ENCODE data around the gene CCDC59. TPM values are rescaled to one million over a fixed set of nuclear protein-coding genes. Genes with fewer than 3 reads are reported as not detected.

CCDC59 gene
- total and polyA plus RNA-seq, 10 of the 15 experiments (the other 5 are each of a cell fraction or from before 2014, with no cell fraction given), result 30.4 to 128 (median 84.0) TPM

DNA sequence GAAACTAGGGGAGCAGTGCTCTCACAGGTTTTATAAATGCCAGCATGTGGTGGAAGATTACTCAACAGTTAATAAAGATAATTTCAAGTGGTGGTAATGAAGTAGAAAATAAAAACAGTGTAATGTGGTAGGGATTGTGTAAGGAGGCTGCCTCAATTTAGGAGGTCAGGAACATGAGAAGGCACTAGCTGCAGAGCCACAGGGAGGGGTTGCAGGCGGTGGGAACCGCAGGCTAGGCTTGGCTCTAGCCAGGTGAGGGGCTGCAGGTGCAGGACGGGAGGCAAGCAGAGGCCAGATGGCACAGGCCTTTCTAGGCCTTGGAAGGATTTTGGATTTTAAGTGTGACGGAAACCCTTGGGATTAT, 910 bp upstream of the CCDC59 start:
- peak overlapping the region; percentile 53 for H3K4me3 ChIP-seq
- DNase-seq (ENCODE audit: low read depth, low spot score) (no peak), FAIRE-seq (no peak), ATAC-seq (peak; percentile 38)
- H3K36me3 ChIP-seq (ENCODE audit: control insufficient read depth in 2 of 2, insufficient read depth in 2 of 2, low read length in 1 of 2), result peaks cover 0 to 8% of the 10 kb centered on the region in 2 experiments; a peak in 2 of 4 replicates
- in situ Hi-C loops (cut with MboI) (loop anchor here (25.0 kb wide), 1 partner anchor 1547 kb away; no protein-coding TSS in a partner anchor), intact Hi-C loops (cut with micrococcal nuclease; ENCODE audit: unreplicated experiment) (loop anchor here (10.0 kb wide), 1 partner anchor 404 kb away; no protein-coding TSS in a partner anchor)
- H3K4me2 ChIP-seq (ENCODE audit: control insufficient read depth, insufficient read depth), result peak overlapping the region; percentile 91
- 0% methylated on average over 4 of the region's 4 CpGs for WGBS (ENCODE audit: insufficient coverage, insufficient replicate concordance, low lambda C conversion rate, missing lambda C conversion rate)
- no peaks in the 10 kb centered on the region; the same call in 2 of the 3 replicates for H3K9me3 ChIP-seq (replicated peaks; ENCODE audit: control insufficient read depth, insufficient read depth, low read length)
- H3K9ac ChIP-seq (ENCODE audit: control insufficient read depth, insufficient read depth, low read length), result peak overlapping the region; percentile 65
- ChIA-PET CTCF (interaction anchor here (1.0 to 4.2 kb wide), 18 partner anchors 8 to 786 kb away, joined by 3 to 33 read pairs (median 4); partner anchors contain the start of gene TMTC2), SMC1A (ENCODE audit: uncharacterized antibody, unreplicated experiment) (interaction anchor here (0.6 to 2.7 kb wide), 6 partner anchors 9 to 756 kb away, joined by 3 to 12 read pairs (median 4); no protein-coding TSS in a partner anchor), POLR2A (interaction anchor here (1.6 kb wide), 1 partner anchor 399 kb away, joined by 6 read pairs; no protein-coding TSS in a partner anchor), RAD21 (ENCODE audit: unreplicated experiment) (interaction anchor here (0.8 to 1.5 kb wide), 7 partner anchors 30 to 748 kb away, joined by 3 to 5 read pairs (median 3); partner anchors contain the start of gene TMTC2)
- BruUV-seq (replicated peaks), result TSS peak; percentile 61
- no peak overlapping the region; the same call in 1 of the 2 replicates for H3K27ac ChIP-seq (ENCODE audit: control insufficient read depth, insufficient read depth)
- no peaks in the 10 kb centered on the region for H3K27me3 ChIP-seq (replicated peaks in 1 of 2; ENCODE audit: control insufficient read depth in 2 of 2, insufficient read depth in 2 of 2, low read length in 1 of 2)
- H3K4me1 ChIP-seq (ENCODE audit: control insufficient read depth, insufficient read depth, low read length), result no peaks in the 10 kb centered on the region
- no peak for TF ChIP-seq FOS (IDR thresholded peaks at IDR 0.05; ENCODE audit: borderline replicate concordance, extremely low read depth, insufficient read length)
- TF ChIP-seq, protein P1, sequence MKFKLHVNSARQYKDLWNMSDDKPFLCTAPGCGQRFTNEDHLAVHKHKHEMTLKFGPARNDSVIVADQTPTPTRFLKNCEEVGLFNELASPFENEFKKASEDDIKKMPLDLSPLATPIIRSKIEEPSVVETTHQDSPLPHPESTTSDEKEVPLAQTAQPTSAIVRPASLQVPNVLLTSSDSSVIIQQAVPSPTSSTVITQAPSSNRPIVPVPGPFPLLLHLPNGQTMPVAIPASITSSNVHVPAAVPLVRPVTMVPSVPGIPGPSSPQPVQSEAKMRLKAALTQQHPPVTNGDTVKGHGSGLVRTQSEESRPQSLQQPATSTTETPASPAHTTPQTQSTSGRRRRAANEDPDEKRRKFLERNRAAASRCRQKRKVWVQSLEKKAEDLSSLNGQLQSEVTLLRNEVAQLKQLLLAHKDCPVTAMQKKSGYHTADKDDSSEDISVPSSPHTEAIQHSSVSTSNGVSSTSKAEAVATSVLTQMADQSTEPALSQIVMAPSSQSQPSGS (IDR thresholded peaks at IDR 0.05; ENCODE audit: low read length), result no peak
- TF ChIP-seq ATF7 (IDR thresholded peaks at IDR 0.05; ENCODE audit: low read depth), result no peak
- TF ChIP-seq, protein P2, sequence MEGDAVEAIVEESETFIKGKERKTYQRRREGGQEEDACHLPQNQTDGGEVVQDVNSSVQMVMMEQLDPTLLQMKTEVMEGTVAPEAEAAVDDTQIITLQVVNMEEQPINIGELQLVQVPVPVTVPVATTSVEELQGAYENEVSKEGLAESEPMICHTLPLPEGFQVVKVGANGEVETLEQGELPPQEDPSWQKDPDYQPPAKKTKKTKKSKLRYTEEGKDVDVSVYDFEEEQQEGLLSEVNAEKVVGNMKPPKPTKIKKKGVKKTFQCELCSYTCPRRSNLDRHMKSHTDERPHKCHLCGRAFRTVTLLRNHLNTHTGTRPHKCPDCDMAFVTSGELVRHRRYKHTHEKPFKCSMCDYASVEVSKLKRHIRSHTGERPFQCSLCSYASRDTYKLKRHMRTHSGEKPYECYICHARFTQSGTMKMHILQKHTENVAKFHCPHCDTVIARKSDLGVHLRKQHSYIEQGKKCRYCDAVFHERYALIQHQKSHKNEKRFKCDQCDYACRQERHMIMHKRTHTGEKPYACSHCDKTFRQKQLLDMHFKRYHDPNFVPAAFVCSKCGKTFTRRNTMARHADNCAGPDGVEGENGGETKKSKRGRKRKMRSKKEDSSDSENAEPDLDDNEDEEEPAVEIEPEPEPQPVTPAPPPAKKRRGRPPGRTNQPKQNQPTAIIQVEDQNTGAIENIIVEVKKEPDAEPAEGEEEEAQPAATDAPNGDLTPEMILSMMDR (IDR thresholded peaks at IDR 0.05 in 2 of 3, conservative IDR thresholded peaks at IDR 0.05 in 1 of 3; ENCODE audit: control insufficient read depth in 2 of 3, extremely low read depth in 1 of 3, insufficient read depth in 1 of 3, low read depth in 3 of 3, low read length in 3 of 3), result 0 out of 6 replicates have a peak, but pooled peaks of 1 of the 3 experiments have one; percentile 1
- TF ChIP-seq PAX8 (IDR thresholded peaks at IDR 0.05), result no peak
- no peak for TF ChIP-seq IRF4 (IDR thresholded peaks at IDR 0.05; ENCODE audit: low read depth, low read length)
- no peak for TF ChIP-seq PML (IDR thresholded peaks at IDR 0.05; ENCODE audit: low read length)
- peaks cover 32% of the 10 kb centered on the region for H3K79me2 ChIP-seq (ENCODE audit: control insufficient read depth, insufficient read depth, low read length)
- H2AFZ ChIP-seq (ENCODE audit: control insufficient read depth, low read depth, low read length), result peak overlapping the region; percentile 78
- no peaks in the 10 kb centered on the region for H4K20me1 ChIP-seq (ENCODE audit: control insufficient read depth, insufficient read depth)

Measured in GM12878 (cell line).